ENCODE data around the gene NCOR2. TPM values are rescaled to one million over a fixed set of nuclear protein-coding genes. Genes with fewer than 3 reads are reported as not detected.

NCOR2 gene
- total RNA-seq, 2 donors from 2014 or later, result 185 to 207 TPM

GRCh38 chr12:124532967-124533366 lies 34.4 kb downstream of the NCOR2 start:
- Histone ChIP-seq H3K36me3 (ENCODE audit: control insufficient read depth, insufficient read depth, low read length) (peaks cover 5% of the 10 kb centered on the region), H3K4me3 (ENCODE audit: low read length) (no peak overlapping the region), H3K27ac (ENCODE audit: low read depth, low read length) (peak overlapping the region; percentile 88), H3K9me3 (ENCODE audit: control insufficient read depth, low read length) (no peaks in the 10 kb centered on the region), H3K4me1 (ENCODE audit: control insufficient read depth, insufficient read depth, low read length) (no peaks in the 10 kb centered on the region), H3K9ac (ENCODE audit: extremely low read depth, low read length, poor library complexity, severe bottlenecking) (no peak overlapping the region), H3K27me3 (ENCODE audit: control insufficient read depth, insufficient read depth, low read length, poor library complexity, severe bottlenecking) (no peaks in the 10 kb centered on the region)
- H3K4me1 Mint-ChIP-seq, result peaks cover 8% of the 10 kb centered on the region
- WGBS, 2 experiments (ENCODE audit: insufficient coverage in 1 of 2, insufficient read length in 1 of 2), result 77 to 81% methylated on average over 4 to 5 of the region's 5 CpGs
- peak overlapping the region; percentile 85 for H3K27ac Mint-ChIP-seq
- H3K36me3 Mint-ChIP-seq (ENCODE audit: low read depth), result peaks cover 40% of the 10 kb centered on the region
- peaks cover 4% of the 10 kb centered on the region for H3K9me3 Mint-ChIP-seq
- TF ChIP-seq CTCF (conservative IDR thresholded peaks at IDR 0.05), result no peak
- DNase-seq, result no peak
- H3K27me3 Mint-ChIP-seq (ENCODE audit: insufficient read depth), result no peaks in the 10 kb centered on the region
- no peak overlapping the region for H3K4me3 Mint-ChIP-seq

GRCh38 chr12:124532331-124532750 lies 35.1 kb downstream of the NCOR2 start:
- Histone ChIP-seq H3K9me3 (ENCODE audit: control insufficient read depth, low read length) (no peaks in the 10 kb centered on the region), H3K4me1 (ENCODE audit: control insufficient read depth, insufficient read depth, low read length) (no peaks in the 10 kb centered on the region), H3K4me3 (ENCODE audit: low read length) (no peak overlapping the region), H3K27ac (ENCODE audit: low read depth, low read length) (peak overlapping the region; percentile 88), H3K9ac (ENCODE audit: extremely low read depth, low read length, poor library complexity, severe bottlenecking) (no peak overlapping the region), H3K36me3 (ENCODE audit: control insufficient read depth, insufficient read depth, low read length) (peaks cover 5% of the 10 kb centered on the region), H3K27me3 (ENCODE audit: control insufficient read depth, insufficient read depth, low read length, poor library complexity, severe bottlenecking) (no peaks in the 10 kb centered on the region)
- no peak for DNase-seq
- Mint-ChIP-seq H3K4me1 (peaks cover 8% of the 10 kb centered on the region), H3K4me3 (no peak overlapping the region), H3K27me3 (ENCODE audit: insufficient read depth) (no peaks in the 10 kb centered on the region), H3K9me3 (peaks cover 4% of the 10 kb centered on the region), H3K36me3 (ENCODE audit: low read depth) (peaks cover 40% of the 10 kb centered on the region), H3K27ac (no peak overlapping the region)
- no peak for TF ChIP-seq CTCF (conservative IDR thresholded peaks at IDR 0.05)
- WGBS, 2 experiments (ENCODE audit: insufficient coverage in 1 of 2, insufficient read length in 1 of 2), result 43 to 83% methylated on average over 5 to 14 of the region's 14 CpGs

GRCh38 chr12:124531906-124532305 lies 35.5 kb downstream of the NCOR2 start:
- DNase-seq, result no peak
- no peak overlapping the region for H3K9ac ChIP-seq (ENCODE audit: extremely low read depth, low read length, poor library complexity, severe bottlenecking)
- H3K27me3 ChIP-seq (ENCODE audit: control insufficient read depth, insufficient read depth, low read length, poor library complexity, severe bottlenecking), result no peaks in the 10 kb centered on the region
- no peaks in the 10 kb centered on the region for H3K27me3 Mint-ChIP-seq (ENCODE audit: insufficient read depth)
- H3K27ac ChIP-seq (ENCODE audit: low read depth, low read length), result peak overlapping the region; percentile 88
- peaks cover 4% of the 10 kb centered on the region for H3K9me3 Mint-ChIP-seq
- H3K4me1 ChIP-seq (ENCODE audit: control insufficient read depth, insufficient read depth, low read length), result no peaks in the 10 kb centered on the region
- no peak for TF ChIP-seq CTCF (conservative IDR thresholded peaks at IDR 0.05)
- no peaks in the 10 kb centered on the region for H3K9me3 ChIP-seq (ENCODE audit: control insufficient read depth, low read length)
- 93 to 95% methylated on average over 3 to 11 of the region's 11 CpGs for WGBS, 2 experiments (ENCODE audit: insufficient coverage in 1 of 2, insufficient read length in 1 of 2)
- H3K36me3 Mint-ChIP-seq (ENCODE audit: low read depth), result peaks cover 39% of the 10 kb centered on the region
- peaks cover 8% of the 10 kb centered on the region for H3K4me1 Mint-ChIP-seq
- H3K36me3 ChIP-seq (ENCODE audit: control insufficient read depth, insufficient read depth, low read length), result peaks cover 7% of the 10 kb centered on the region
- no peak overlapping the region for H3K27ac Mint-ChIP-seq
- H3K4me3 Mint-ChIP-seq, result no peak overlapping the region
- no peak overlapping the region for H3K4me3 ChIP-seq (ENCODE audit: low read length)
